H1 (cell line): ENCODE data around the gene EIF2A. TPM values are rescaled to one million over a fixed set of nuclear protein-coding genes. Genes with fewer than 3 reads are reported as not detected.
A peak's percentile ranks its signal among the peaks of the same experiment; 100 is the strongest.

ENCODE experiments used
- CTCF ChIA-PET: fragments of 300-600 bp; sonication (Branson Sonifier 250); formaldehyde crosslinking; loops from one replicate; lab custom pipeline; 2021; ENCODE audit not compliant: partially characterized antibody; lab: Charles Lee
- POLR2A ChIA-PET: fragments of 300-600 bp; sonication (Branson Sonifier 250); formaldehyde crosslinking; loops from one replicate; lab custom pipeline; 2021; ENCODE audit warnings: inconsistent platforms; ENCODE audit not compliant: partially characterized antibody; lab: Charles Lee
- DNase-seq, 2 experiments: peaks; one replicate each; pipeline versions ENCODE4 v3.0.0 to v3.0.0-alpha.2; 2010 to 2022; ENCODE audit warnings: low spot score in 2 of 2, low read depth in 1 of 2, mixed read lengths in 1 of 2
- FAIRE-seq: peaks from 2 replicates; lab custom pipeline; 2011; peaks lifted over from hg19 to GRCh38; lab: Jason Lieb, UNC
- H2AFZ ChIP-seq: 2 replicates; pipeline ENCODE4 v1.8.1; 2012; ENCODE audit warnings: low read length, inconsistent platforms
- H2AK5ac ChIP-seq: 2 replicates; pipeline ENCODE4 v1.6.1; 2013; ENCODE audit warnings: low read depth, low read length
- H2BK120ac ChIP-seq: replicated peaks from 2 replicates; pipeline ENCODE3; 2013; ENCODE audit warnings: low read depth, low read length, inconsistent platforms
- H2BK12ac ChIP-seq: 2 replicates; pipeline ENCODE4 v1.6.1; 2013; ENCODE audit warnings: low read depth, low read length
- H2BK15ac ChIP-seq: 2 replicates; pipeline ENCODE4 v1.6.1; 2013; ENCODE audit warnings: low read length
- H2BK20ac ChIP-seq: 2 replicates; pipeline ENCODE4 v1.6.1; 2013; ENCODE audit warnings: low read length
- H2BK5ac ChIP-seq: 2 replicates; pipeline ENCODE4 v1.6.1; 2013; ENCODE audit warnings: low read depth, low read length
- H3K14ac ChIP-seq: 2 replicates; pipeline ENCODE4 v1.6.1; 2013; ENCODE audit warnings: inconsistent platforms; ENCODE audit not compliant: insufficient read length
- H3K18ac ChIP-seq: 2 replicates; pipeline ENCODE4 v1.6.1; 2013; ENCODE audit warnings: low read length; ENCODE audit errors: extremely low read depth
- H3K23ac ChIP-seq: 2 replicates; pipeline ENCODE4 v1.6.1; 2013; ENCODE audit warnings: inconsistent platforms; ENCODE audit not compliant: insufficient read length
- H3K23me2 ChIP-seq: 2 replicates; pipeline ENCODE4 v1.6.1; 2013; ENCODE audit warnings: low read depth, low read length
- H3K27ac ChIP-seq: 2 replicates; pipeline ENCODE4 v1.6.1; 2011; ENCODE audit warnings: low read depth, low read length, inconsistent platforms
- H3K27me3 ChIP-seq, 4 experiments: replicated peaks in 1 of 4; 1 replicate in 1 of 4; 2 replicates in 3 of 4; pipeline versions ENCODE4 v1.6.1 to v1.8.1; 2011 to 2013; ENCODE audit warnings: low read length in 3 of 4, mild to moderate bottlenecking in 3 of 4, inconsistent platforms in 2 of 4, mixed read lengths in 2 of 4, moderate library complexity in 1 of 4; ENCODE audit not compliant: control insufficient read depth in 3 of 4, insufficient read depth in 3 of 4; ENCODE audit errors: extremely low read depth in 1 of 4
- H3K36me3 ChIP-seq, 4 experiments: 2 replicates each; pipeline versions ENCODE4 v1.6.1 to v1.8.1; 2011 to 2013; ENCODE audit warnings: mild to moderate bottlenecking in 4 of 4, low read length in 3 of 4, moderate library complexity in 2 of 4, control low read depth in 1 of 4, inconsistent platforms in 1 of 4; ENCODE audit not compliant: insufficient read depth in 4 of 4, control insufficient read depth in 2 of 4
- H3K4ac ChIP-seq: replicated peaks from 2 replicates; pipeline ENCODE3; 2013; ENCODE audit warnings: low read length, low read depth, mixed read lengths, inconsistent platforms; ENCODE audit not compliant: insufficient read length
- H3K4me1 ChIP-seq, 4 experiments: replicated peaks in 1 of 4; 1 replicate in 1 of 4; 2 replicates in 3 of 4; pipeline versions ENCODE4 v1.6.1 to v1.8.1; 2011 to 2013; ENCODE audit warnings: low read length in 3 of 4, inconsistent platforms in 2 of 4, mixed read lengths in 1 of 4; ENCODE audit not compliant: insufficient read depth in 4 of 4, control insufficient read depth in 3 of 4
- H3K4me2 ChIP-seq, 2 experiments: 2 replicates each; pipeline versions ENCODE4 v1.6.1 to v1.8.1; 2011 to 2013; ENCODE audit warnings: low read depth in 2 of 2, low read length in 2 of 2, control low read depth in 1 of 2, inconsistent platforms in 1 of 2, mild to moderate bottlenecking in 1 of 2; ENCODE audit not compliant: insufficient read depth in 1 of 2
- H3K4me3 ChIP-seq, 4 experiments: fragments of 200-600, 300-600 bp in 1 of 4; sonication (generic), shearing (Covaris generic), sonication (Bioruptor Twin) in 1 of 4; 2 replicates each; pipeline versions ENCODE4 v1.5.1 to v1.8.1; 2011 to 2016; ENCODE audit warnings: low read length in 4 of 4, low read depth in 3 of 4, control low read depth in 2 of 4, inconsistent platforms in 2 of 4, mild to moderate bottlenecking in 2 of 4, mixed read lengths in 1 of 4, moderate library complexity in 1 of 4; ENCODE audit not compliant: insufficient read depth in 2 of 4; ENCODE audit errors: extremely low read depth in 1 of 4
- H3K56ac ChIP-seq: replicated peaks from 2 replicates; pipeline ENCODE3; 2013; ENCODE audit warnings: low read depth, mild to moderate bottlenecking, mixed read lengths, low read length, inconsistent platforms; ENCODE audit not compliant: insufficient read length
- H3K79me1 ChIP-seq: 2 replicates; pipeline ENCODE4 v1.6.1; 2013; ENCODE audit warnings: low read depth, low read length, control low read depth
- H3K79me2 ChIP-seq, 2 experiments: 2 replicates each; pipeline versions ENCODE4 v1.6.1 to v1.8.1; 2012 to 2013; ENCODE audit warnings: low read length in 2 of 2, mild to moderate bottlenecking in 2 of 2, inconsistent platforms in 1 of 2; ENCODE audit not compliant: insufficient read depth in 2 of 2, control insufficient read depth in 1 of 2
- H3K9ac ChIP-seq, 4 experiments: replicated peaks in 1 of 4; 1 replicate in 1 of 4; 2 replicates in 3 of 4; pipeline versions ENCODE4 v1.6.1 to v1.8.1; 2011 to 2013; ENCODE audit warnings: low read depth in 3 of 4, low read length in 3 of 4, control low read depth in 2 of 4, mild to moderate bottlenecking in 2 of 4, moderate library complexity in 2 of 4, inconsistent platforms in 1 of 4; ENCODE audit errors: extremely low read depth in 1 of 4
- H3K9me3 ChIP-seq, 2 experiments: 2 replicates each; pipeline versions ENCODE4 v1.6.1 to v1.8.1; 2012 to 2013; ENCODE audit warnings: mild to moderate bottlenecking in 2 of 2, moderate library complexity in 2 of 2, control low read depth in 1 of 2, inconsistent platforms in 1 of 2, low read depth in 1 of 2, low read length in 1 of 2, mixed read lengths in 1 of 2; ENCODE audit not compliant: insufficient read depth in 2 of 2
- H4K20me1 ChIP-seq, 2 experiments: replicated peaks in 1 of 2; 2 replicates each; pipeline versions ENCODE3 to v1.8.1; 2011 to 2013; ENCODE audit warnings: inconsistent platforms in 2 of 2, low read length in 2 of 2, mild to moderate bottlenecking in 1 of 2; ENCODE audit not compliant: insufficient read depth in 2 of 2, control insufficient read depth in 1 of 2
- H4K5ac ChIP-seq: 2 replicates; pipeline ENCODE4 v1.6.1; 2013; ENCODE audit warnings: low read length, low read depth, mixed read lengths, inconsistent platforms; ENCODE audit not compliant: insufficient read length
- H4K8ac ChIP-seq: 2 replicates; pipeline ENCODE4 v1.8.0; 2013; ENCODE audit warnings: mild to moderate bottlenecking, moderate library complexity, low read length, inconsistent platforms; ENCODE audit not compliant: insufficient read depth; ENCODE audit errors: extremely low read depth
- H4K91ac ChIP-seq: replicated peaks from 2 replicates; pipeline ENCODE3; 2013; ENCODE audit warnings: low read length, mixed read lengths, inconsistent platforms; ENCODE audit not compliant: insufficient read length
- BACH1 ChIP-seq: IDR thresholded peaks from 2 replicates; pipeline ENCODE4 v1.6.1; 2012; ENCODE audit warnings: low read length, improper control_type of control experiment
- EP300 ChIP-seq, 2 experiments: IDR thresholded peaks; 1 replicate in 1 of 2; 2 replicates in 1 of 2; pipeline ENCODE4 v1.6.1; 2011 to 2012; ENCODE audit warnings: low read depth in 2 of 2, low read length in 2 of 2, mild to moderate bottlenecking in 2 of 2, borderline replicate concordance in 1 of 2, inconsistent platforms in 1 of 2, moderate library complexity in 1 of 2
- GABPA ChIP-seq: IDR thresholded peaks from 2 replicates; pipeline ENCODE4 v1.6.1; 2011; ENCODE audit warnings: mild to moderate bottlenecking, low read length, moderate library complexity, borderline replicate concordance; ENCODE audit not compliant: insufficient read depth
- GTF2F1 ChIP-seq: IDR thresholded peaks from 2 replicates; pipeline ENCODE4 v1.6.1; 2012; ENCODE audit warnings: low read depth, low read length, improper control_type of control experiment, borderline replicate concordance
- HDAC6 ChIP-seq: IDR thresholded peaks from one replicate; pipeline ENCODE4 v1.7.1; 2012; ENCODE audit warnings: low read depth, mild to moderate bottlenecking, inconsistent platforms, low read length, moderate library complexity
- NRF1 ChIP-seq: IDR thresholded peaks from 2 replicates; pipeline ENCODE4 v1.6.1; 2011; ENCODE audit warnings: mild to moderate bottlenecking, low read depth, low read length, improper control_type of control experiment
- PHF8 ChIP-seq: fragments of 200-600 bp; sonication (generic); conservative IDR thresholded peaks from 2 replicates; pipeline ENCODE4 v1.7.1; 2012; ENCODE audit warnings: low read depth, mild to moderate bottlenecking, inconsistent platforms, low read length, moderate library complexity
- RBBP5 ChIP-seq: IDR thresholded peaks from 2 replicates; pipeline ENCODE4 v1.7.1; 2012; ENCODE audit warnings: low read depth, mild to moderate bottlenecking, inconsistent platforms, low read length, moderate library complexity, borderline replicate concordance
- RFX5 ChIP-seq: IDR thresholded peaks from 2 replicates; pipeline ENCODE4 v1.6.1; 2011; ENCODE audit warnings: low read depth, low read length, improper control_type of control experiment, borderline replicate concordance
- SP2 ChIP-seq: IDR thresholded peaks from 2 replicates; pipeline ENCODE4 v1.6.1; 2012; ENCODE audit warnings: mild to moderate bottlenecking, low read length, inconsistent platforms
- SUZ12 ChIP-seq: fragments of 200-600 bp; sonication (generic); IDR thresholded peaks from 2 replicates; pipeline ENCODE4 v1.6.1; 2012; ENCODE audit warnings: mild to moderate bottlenecking, inconsistent platforms, low read length, moderate library complexity, mixed read lengths
- TAF1 ChIP-seq: IDR thresholded peaks from 2 replicates; pipeline ENCODE4 v1.6.1; 2011; ENCODE audit warnings: mild to moderate bottlenecking, low read depth, low read length
- TAF7 ChIP-seq: optimal IDR thresholded peaks from 2 replicates; pipeline ENCODE3; 2011; ENCODE audit warnings: low read depth, mild to moderate bottlenecking, inconsistent platforms, low read length, moderate library complexity, borderline replicate concordance
- TEAD4 ChIP-seq: IDR thresholded peaks from 2 replicates; pipeline ENCODE4 v1.6.1; 2012; ENCODE audit warnings: low read depth, low read length, inconsistent platforms, mixed read lengths
- WGBS, 2 experiments: shearing (Covaris generic) in 1 of 2; methylation state at CpG; one replicate each; pipeline versions ENCODE4 v1.1.6 to v1.1.7; 2013 to 2015; ENCODE audit warnings: low lambda C conversion rate in 2 of 2, mixed read lengths in 2 of 2, inconsistent platforms in 1 of 2, low coverage in 1 of 2, missing lambda C conversion rate in 1 of 2; ENCODE audit not compliant: insufficient replicate concordance in 2 of 2, insufficient coverage in 1 of 2, insufficient read length in 1 of 2; ENCODE audit errors: extremely low coverage in 1 of 2, missing lambda C conversion rate in 1 of 2; 5-methylcytosine and 5-hydroxymethylcytosine counted together
- polyA plus RNA-seq, 7 experiments: library from polyadenylated mRNA; depleted of rRNA in 3 of 7; stranded (reverse) in 5 of 7; unstranded in 2 of 7; fragments of >200 nt in 5 of 7; fragments of 200-250 nt in 2 of 7; gene quantifications; 1 replicate in 5 of 7; 2 replicates in 1 of 7; 4 replicates in 1 of 7; pipeline versions ENCODE4 v1.2.1 to v1.2.3, GENCODE V29; 2011 to 2013; ENCODE audit warnings: missing spikeins in 2 of 7, mixed read lengths in 2 of 7
- total RNA-seq: library from RNA; stranded (reverse); fragmentation: NEBNext Ultra II Directional; extraction: Animal tissue kit (Norgen Biotek cat#: 25700); gene quantifications from 2 replicates; pipeline ENCODE4 v1.2.1, GENCODE V29; 2021

EIF2A gene
- total and polyA plus RNA-seq, 2 of the 8 experiments (the other 6 are each of a cell fraction or from before 2014, with no cell fraction given) = 59.3 to 91.6 TPM

DNA sequence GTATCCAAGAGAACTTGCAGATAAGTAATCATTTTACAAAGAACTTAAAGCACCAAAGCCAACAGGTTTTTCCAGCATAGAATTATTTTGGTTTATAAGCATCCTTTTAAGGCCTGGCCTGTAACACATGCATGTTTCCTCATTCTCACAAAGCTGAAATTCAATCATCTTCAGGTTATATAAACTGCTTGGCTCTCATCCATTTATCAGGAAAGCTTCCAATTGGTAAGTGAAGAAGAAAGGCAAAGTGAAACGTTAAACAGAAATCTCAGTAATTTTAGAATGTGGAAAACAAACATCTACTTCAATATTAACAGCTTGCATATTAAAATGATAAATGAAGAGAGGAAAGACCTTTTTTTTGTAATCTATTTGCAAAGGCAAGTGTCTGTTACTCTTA, 1.9 kb upstream of the EIF2A start:
- Histone ChIP-seq H3K56ac (no peak overlapping the region), H2AFZ (no peak overlapping the region), H3K79me2 (peaks cover 0 to 68% of the 10 kb centered on the region in 2 experiments; a peak in 3 of 4 replicates), H4K91ac (no peak overlapping the region), H3K79me1 (no peaks in the 10 kb centered on the region), H2AK5ac (no peak overlapping the region), H4K5ac (no peak overlapping the region), H3K9ac (no peak overlapping the region; a peak in 2 of 7 replicates), H3K27me3 (no peaks in the 10 kb centered on the region), H3K18ac (no peak overlapping the region), H2BK12ac (no peak overlapping the region), H3K27ac (no peak overlapping the region), H2BK15ac (no peak overlapping the region), H3K9me3 (no peaks in the 10 kb centered on the region), H3K14ac (no peak overlapping the region), H3K23me2 (no peaks in the 10 kb centered on the region; the same call in 1 of the 2 replicates), H3K4ac (no peak overlapping the region), H4K8ac (no peak overlapping the region), H3K23ac (no peak overlapping the region), H3K4me2 (peak overlapping the region; percentile 60 to 86; a peak in 3 of 4 replicates), H3K36me3 (peaks cover 4 to 36% (median 12%) of the 10 kb centered on the region in 4 experiments; a peak in 6 of 8 replicates), H3K4me3 (peak overlapping the region; percentile 77 to 98 (median 88); a peak in 7 of 8 replicates), H2BK5ac (no peak overlapping the region), H3K4me1 (no peaks in the 10 kb centered on the region; a peak in 2 of 7 replicates), H2BK120ac (no peak overlapping the region), H4K20me1 (peaks cover 3% of the 10 kb centered on the region in 2 experiments), H2BK20ac (no peak overlapping the region)
- FAIRE-seq = no peak
- DNase-seq = no peak
- ChIA-PET CTCF (interaction anchor here (0.6 to 1.1 kb wide), 4 partner anchors 16 to 607 kb away, joined by 3 to 4 read pairs (median 3); partner anchors contain the start of gene TSC22D2), POLR2A (interaction anchor here (2.0 to 4.4 kb wide), 2 partner anchors 11 to 17 kb away, joined by 4 to 27 read pairs; no protein-coding TSS in a partner anchor)
- WGBS, 2 experiments = 67% methylated on average over 1 of the region's 1 CpG; no CpG with 5 or more reads in 1 of the 2 experiments
- TF ChIP-seq SUZ12 (no peak), RBBP5 (no peak), RFX5 (no peak), TAF7 (no peak), BACH1 (no peak), TAF1 (no peak), NRF1 (no peak), HDAC6 (no peak), EP300 (IDR thresholded peaks at IDR 0.05; ENCODE audit: borderline replicate concordance in 1 of 2, low read depth in 2 of 2, low read length in 2 of 2) (no peak), TEAD4 (no peak), GTF2F1 (no peak), GABPA (no peak), PHF8 (no peak), SP2 (no peak)
